H1 (cell line): ENCODE data around the gene SSR1. TPM values are rescaled to one million over a fixed set of nuclear protein-coding genes. Genes with fewer than 3 reads are reported as not detected.

Source experiments
- CTCF ChIA-PET: fragments of 300-600 bp; sonication (Branson Sonifier 250); formaldehyde crosslinking; loops from one replicate; lab custom pipeline; 2021; ENCODE audit not compliant: partially characterized antibody; lab: Charles Lee
- POLR2A ChIA-PET: fragments of 300-600 bp; sonication (Branson Sonifier 250); formaldehyde crosslinking; loops from one replicate; lab custom pipeline; 2021; ENCODE audit warnings: inconsistent platforms; ENCODE audit not compliant: partially characterized antibody; lab: Charles Lee
- DNase-seq, 2 experiments: peaks; one replicate each; pipeline versions ENCODE4 v3.0.0 to v3.0.0-alpha.2; 2010 to 2022; ENCODE audit warnings: low spot score in 2 of 2, low read depth in 1 of 2, mixed read lengths in 1 of 2
- FAIRE-seq: peaks from 2 replicates; lab custom pipeline; 2011; peaks lifted over from hg19 to GRCh38; lab: Jason Lieb, UNC
- H2AFZ ChIP-seq: 2 replicates; pipeline ENCODE4 v1.8.1; 2012; ENCODE audit warnings: low read length, inconsistent platforms
- H2AK5ac ChIP-seq: 2 replicates; pipeline ENCODE4 v1.6.1; 2013; ENCODE audit warnings: low read depth, low read length
- H2BK120ac ChIP-seq: replicated peaks from 2 replicates; pipeline ENCODE3; 2013; ENCODE audit warnings: low read depth, low read length, inconsistent platforms
- H2BK12ac ChIP-seq: 2 replicates; pipeline ENCODE4 v1.6.1; 2013; ENCODE audit warnings: low read depth, low read length
- H2BK15ac ChIP-seq: 2 replicates; pipeline ENCODE4 v1.6.1; 2013; ENCODE audit warnings: low read length
- H2BK20ac ChIP-seq: 2 replicates; pipeline ENCODE4 v1.6.1; 2013; ENCODE audit warnings: low read length
- H2BK5ac ChIP-seq: 2 replicates; pipeline ENCODE4 v1.6.1; 2013; ENCODE audit warnings: low read depth, low read length
- H3K14ac ChIP-seq: 2 replicates; pipeline ENCODE4 v1.6.1; 2013; ENCODE audit warnings: inconsistent platforms; ENCODE audit not compliant: insufficient read length
- H3K18ac ChIP-seq: 2 replicates; pipeline ENCODE4 v1.6.1; 2013; ENCODE audit warnings: low read length; ENCODE audit errors: extremely low read depth
- H3K23ac ChIP-seq: 2 replicates; pipeline ENCODE4 v1.6.1; 2013; ENCODE audit warnings: inconsistent platforms; ENCODE audit not compliant: insufficient read length
- H3K23me2 ChIP-seq: 2 replicates; pipeline ENCODE4 v1.6.1; 2013; ENCODE audit warnings: low read depth, low read length
- H3K27ac ChIP-seq: 2 replicates; pipeline ENCODE4 v1.6.1; 2011; ENCODE audit warnings: low read depth, low read length, inconsistent platforms
- H3K27me3 ChIP-seq, 4 experiments: replicated peaks in 1 of 4; 1 replicate in 1 of 4; 2 replicates in 3 of 4; pipeline versions ENCODE4 v1.6.1 to v1.8.1; 2011 to 2013; ENCODE audit warnings: low read length in 3 of 4, mild to moderate bottlenecking in 3 of 4, inconsistent platforms in 2 of 4, mixed read lengths in 2 of 4, moderate library complexity in 1 of 4; ENCODE audit not compliant: control insufficient read depth in 3 of 4, insufficient read depth in 3 of 4; ENCODE audit errors: extremely low read depth in 1 of 4
- H3K36me3 ChIP-seq, 4 experiments: 2 replicates each; pipeline versions ENCODE4 v1.6.1 to v1.8.1; 2011 to 2013; ENCODE audit warnings: mild to moderate bottlenecking in 4 of 4, low read length in 3 of 4, moderate library complexity in 2 of 4, control low read depth in 1 of 4, inconsistent platforms in 1 of 4; ENCODE audit not compliant: insufficient read depth in 4 of 4, control insufficient read depth in 2 of 4
- H3K4ac ChIP-seq: replicated peaks from 2 replicates; pipeline ENCODE3; 2013; ENCODE audit warnings: low read length, low read depth, mixed read lengths, inconsistent platforms; ENCODE audit not compliant: insufficient read length
- H3K4me1 ChIP-seq, 4 experiments: replicated peaks in 1 of 4; 1 replicate in 1 of 4; 2 replicates in 3 of 4; pipeline versions ENCODE4 v1.6.1 to v1.8.1; 2011 to 2013; ENCODE audit warnings: low read length in 3 of 4, inconsistent platforms in 2 of 4, mixed read lengths in 1 of 4; ENCODE audit not compliant: insufficient read depth in 4 of 4, control insufficient read depth in 3 of 4
- H3K4me2 ChIP-seq, 2 experiments: 2 replicates each; pipeline versions ENCODE4 v1.6.1 to v1.8.1; 2011 to 2013; ENCODE audit warnings: low read depth in 2 of 2, low read length in 2 of 2, control low read depth in 1 of 2, inconsistent platforms in 1 of 2, mild to moderate bottlenecking in 1 of 2; ENCODE audit not compliant: insufficient read depth in 1 of 2
- H3K4me3 ChIP-seq, 4 experiments: fragments of 200-600, 300-600 bp in 1 of 4; sonication (generic), shearing (Covaris generic), sonication (Bioruptor Twin) in 1 of 4; 2 replicates each; pipeline versions ENCODE4 v1.5.1 to v1.8.1; 2011 to 2016; ENCODE audit warnings: low read length in 4 of 4, low read depth in 3 of 4, control low read depth in 2 of 4, inconsistent platforms in 2 of 4, mild to moderate bottlenecking in 2 of 4, mixed read lengths in 1 of 4, moderate library complexity in 1 of 4; ENCODE audit not compliant: insufficient read depth in 2 of 4; ENCODE audit errors: extremely low read depth in 1 of 4
- H3K56ac ChIP-seq: replicated peaks from 2 replicates; pipeline ENCODE3; 2013; ENCODE audit warnings: low read depth, mild to moderate bottlenecking, mixed read lengths, low read length, inconsistent platforms; ENCODE audit not compliant: insufficient read length
- H3K79me1 ChIP-seq: 2 replicates; pipeline ENCODE4 v1.6.1; 2013; ENCODE audit warnings: low read depth, low read length, control low read depth
- H3K79me2 ChIP-seq, 2 experiments: 2 replicates each; pipeline versions ENCODE4 v1.6.1 to v1.8.1; 2012 to 2013; ENCODE audit warnings: low read length in 2 of 2, mild to moderate bottlenecking in 2 of 2, inconsistent platforms in 1 of 2; ENCODE audit not compliant: insufficient read depth in 2 of 2, control insufficient read depth in 1 of 2
- H3K9ac ChIP-seq, 4 experiments: replicated peaks in 1 of 4; 1 replicate in 1 of 4; 2 replicates in 3 of 4; pipeline versions ENCODE4 v1.6.1 to v1.8.1; 2011 to 2013; ENCODE audit warnings: low read depth in 3 of 4, low read length in 3 of 4, control low read depth in 2 of 4, mild to moderate bottlenecking in 2 of 4, moderate library complexity in 2 of 4, inconsistent platforms in 1 of 4; ENCODE audit errors: extremely low read depth in 1 of 4
- H3K9me3 ChIP-seq, 2 experiments: 2 replicates each; pipeline versions ENCODE4 v1.6.1 to v1.8.1; 2012 to 2013; ENCODE audit warnings: mild to moderate bottlenecking in 2 of 2, moderate library complexity in 2 of 2, control low read depth in 1 of 2, inconsistent platforms in 1 of 2, low read depth in 1 of 2, low read length in 1 of 2, mixed read lengths in 1 of 2; ENCODE audit not compliant: insufficient read depth in 2 of 2
- H4K20me1 ChIP-seq, 2 experiments: replicated peaks in 1 of 2; 2 replicates each; pipeline versions ENCODE3 to v1.8.1; 2011 to 2013; ENCODE audit warnings: inconsistent platforms in 2 of 2, low read length in 2 of 2, mild to moderate bottlenecking in 1 of 2; ENCODE audit not compliant: insufficient read depth in 2 of 2, control insufficient read depth in 1 of 2
- H4K5ac ChIP-seq: 2 replicates; pipeline ENCODE4 v1.6.1; 2013; ENCODE audit warnings: low read length, low read depth, mixed read lengths, inconsistent platforms; ENCODE audit not compliant: insufficient read length
- H4K8ac ChIP-seq: 2 replicates; pipeline ENCODE4 v1.8.0; 2013; ENCODE audit warnings: mild to moderate bottlenecking, moderate library complexity, low read length, inconsistent platforms; ENCODE audit not compliant: insufficient read depth; ENCODE audit errors: extremely low read depth
- H4K91ac ChIP-seq: replicated peaks from 2 replicates; pipeline ENCODE3; 2013; ENCODE audit warnings: low read length, mixed read lengths, inconsistent platforms; ENCODE audit not compliant: insufficient read length
- NANOG ChIP-seq: IDR thresholded peaks from 2 replicates; pipeline ENCODE4 v1.6.1; 2011; ENCODE audit warnings: low read length, low read depth, mild to moderate bottlenecking, inconsistent platforms; ENCODE audit not compliant: insufficient read depth, poor library complexity, severe bottlenecking
- TEAD4 ChIP-seq: IDR thresholded peaks from 2 replicates; pipeline ENCODE4 v1.6.1; 2012; ENCODE audit warnings: low read depth, low read length, inconsistent platforms, mixed read lengths
- WGBS, 2 experiments: shearing (Covaris generic) in 1 of 2; methylation state at CpG; one replicate each; pipeline versions ENCODE4 v1.1.6 to v1.1.7; 2013 to 2015; ENCODE audit warnings: low lambda C conversion rate in 2 of 2, mixed read lengths in 2 of 2, inconsistent platforms in 1 of 2, low coverage in 1 of 2, missing lambda C conversion rate in 1 of 2; ENCODE audit not compliant: insufficient replicate concordance in 2 of 2, insufficient coverage in 1 of 2, insufficient read length in 1 of 2; ENCODE audit errors: extremely low coverage in 1 of 2, missing lambda C conversion rate in 1 of 2; 5-methylcytosine and 5-hydroxymethylcytosine counted together
- polyA plus RNA-seq, 7 experiments: library from polyadenylated mRNA; depleted of rRNA in 3 of 7; stranded (reverse) in 5 of 7; unstranded in 2 of 7; fragments of >200 nt in 5 of 7; fragments of 200-250 nt in 2 of 7; gene quantifications; 1 replicate in 5 of 7; 2 replicates in 1 of 7; 4 replicates in 1 of 7; pipeline versions ENCODE4 v1.2.1 to v1.2.3, GENCODE V29; 2011 to 2013; ENCODE audit warnings: missing spikeins in 2 of 7, mixed read lengths in 2 of 7
- total RNA-seq: library from RNA; stranded (reverse); fragmentation: NEBNext Ultra II Directional; extraction: Animal tissue kit (Norgen Biotek cat#: 25700); gene quantifications from 2 replicates; pipeline ENCODE4 v1.2.1, GENCODE V29; 2021

SSR1 gene
- total and polyA plus RNA-seq, 2 of the 8 experiments (the other 6 are each of a cell fraction or from before 2014, with no cell fraction given) = 26.6 to 117 TPM

DNA sequence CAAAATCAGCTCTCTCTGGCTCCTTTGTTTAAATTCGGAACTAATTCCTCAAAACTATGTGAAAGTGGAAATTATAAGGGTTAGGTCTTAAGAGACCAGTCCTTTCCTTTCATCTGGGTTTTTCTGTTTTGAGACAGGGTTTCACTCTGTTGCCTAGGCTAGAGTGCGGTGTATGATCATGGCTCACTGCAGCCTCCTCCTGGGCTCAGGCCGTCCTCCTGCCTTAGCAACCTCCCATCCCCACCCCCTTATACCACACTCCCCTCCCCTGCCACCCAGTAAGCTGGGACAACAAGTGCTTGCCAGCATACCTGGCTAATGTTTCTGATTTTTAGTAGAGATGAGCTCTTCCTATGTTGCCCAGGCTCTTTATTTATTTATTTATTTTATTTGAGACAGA, 12.8 kb upstream of the SSR1 start:
- Histone ChIP-seq H3K18ac (no peak overlapping the region), H3K79me2 (no peaks in the 10 kb centered on the region), H2BK15ac (no peak overlapping the region), H2BK12ac (no peak overlapping the region), H2AFZ (no peak overlapping the region), H4K20me1 (no peaks in the 10 kb centered on the region), H3K23me2 (no peaks in the 10 kb centered on the region), H3K27ac (no peak overlapping the region), H2AK5ac (no peak overlapping the region), H4K8ac (no peak overlapping the region), H3K4me3 (no peak overlapping the region), H3K56ac (no peak overlapping the region), H3K4me2 (no peak overlapping the region), H2BK20ac (no peak overlapping the region), H3K9ac (no peak overlapping the region), H3K23ac (no peak overlapping the region), H2BK120ac (no peak overlapping the region), H4K91ac (no peak overlapping the region), H3K4me1 (no peaks in the 10 kb centered on the region), H3K9me3 (no peaks in the 10 kb centered on the region), H2BK5ac (no peak overlapping the region), H3K79me1 (no peaks in the 10 kb centered on the region), H4K5ac (no peak overlapping the region), H3K36me3 (no peaks in the 10 kb centered on the region), H3K14ac (no peak overlapping the region), H3K27me3 (no peaks in the 10 kb centered on the region), H3K4ac (no peak overlapping the region)
- TF ChIP-seq NANOG = no peak
- no peak for TF ChIP-seq TEAD4
- CTCF ChIA-PET = interaction anchor here (0.6 to 2.0 kb wide), 2 partner anchors 15 to 290 kb away, joined by 3 to 6 read pairs; no protein-coding TSS in a partner anchor
- DNase-seq (no peak), FAIRE-seq (no peak)
- WGBS, 2 experiments = 87% methylated on average over 3 of the region's 3 CpGs; no CpG with 5 or more reads in 1 of the 2 experiments
- POLR2A ChIA-PET = interaction anchor here (1.4 kb wide), 1 partner anchor 13 kb away, joined by 3 read pairs; no protein-coding TSS in a partner anchor
